GM19328 (cell line): ENCODE data around the gene NAALADL1.
A peak's percentile ranks its signal among the peaks of the same experiment; 100 is the strongest.

Source experiments
- ATAC-seq: cut with Tn5 transposase; IDR thresholded peaks from one replicate; pipeline ENCODE4 v1.9.1; 2021; ENCODE audit warnings: mild to moderate bottlenecking, moderate library complexity; ENCODE audit not compliant: unreplicated experiment

Gene NAALADL1

GRCh38 chr11:65058419-65059054 is at the start of gene NAALADL1:
TSS of gene NAALADL1 (minus strand) at chr11:65058553. CDS start at chr11:65058521, 32 bp downstream.
- no peak for ATAC-seq

- ATAC-seq, result no peak
Measured at GRCh38 chr11:65107751-65108468, 49.6 kb upstream of the NAALADL1 start.

GRCh38 chr11:65107078-65107477 is 48.7 kb upstream of the NAALADL1 start:
- no peak for ATAC-seq

- ATAC-seq, result no peak
Measured at GRCh38 chr11:65104628-65105027, 46.3 kb upstream of the NAALADL1 start.

- ATAC-seq, result no peak
Measured at GRCh38 chr11:65103476-65103875, 45.1 kb upstream of the NAALADL1 start.

- no peak for ATAC-seq
Measured at GRCh38 chr11:65102142-65103095, 44.1 kb upstream of the NAALADL1 start.

GRCh38 chr11:65100674-65101350 is 42.5 kb upstream of the NAALADL1 start:
- ATAC-seq, result no peak

- ATAC-seq, result no peak
Measured at GRCh38 chr11:65096926-65097325, 38.6 kb upstream of the NAALADL1 start.

GRCh38 chr11:65095974-65096806 is 37.8 kb upstream of the NAALADL1 start, which contains the start of gene VPS51:
TSS of gene VPS51 (plus strand) at chr11:65096214. CDS start at chr11:65096251, 37 bp downstream.
- ATAC-seq, result peak; percentile 71

- no peak for ATAC-seq
Measured at GRCh38 chr11:65095427-65095826, 37.1 kb upstream of the NAALADL1 start.

- no peak for ATAC-seq
Measured at GRCh38 chr11:65090628-65091027, 32.3 kb upstream of the NAALADL1 start.

GRCh38 chr11:65089621-65090020 is 31.3 kb upstream of the NAALADL1 start:
- no peak for ATAC-seq

- no peak for ATAC-seq
Measured at GRCh38 chr11:65087827-65088226, 29.5 kb upstream of the NAALADL1 start.

GRCh38 chr11:65087216-65087615 is 28.9 kb upstream of the NAALADL1 start:
- ATAC-seq, result no peak

- no peak for ATAC-seq
Measured at GRCh38 chr11:65086809-65087208, 28.5 kb upstream of the NAALADL1 start.

GRCh38 chr11:65085446-65085845 is 27.1 kb upstream of the NAALADL1 start:
- no peak for ATAC-seq

GRCh38 chr11:65084598-65085375 is 26.4 kb upstream of the NAALADL1 start:
- no peak for ATAC-seq

- peak; percentile 73 for ATAC-seq
Measured at GRCh38 chr11:65083834-65084597, 25.7 kb upstream of the NAALADL1 start, which contains the start of the genes CDCA5 and ZFPL1. TSS of gene CDCA5 (minus strand) at chr11:65084040. CDS start at chr11:65083978, 62 bp downstream. TSS of gene ZFPL1 (plus strand) at chr11:65084222. CDS start at chr11:65084699, 477 bp downstream.
